Measurements from ENCODE around the gene UNC45B.
"Not testable (repeated sequence)": the region's sequence is repeated elsewhere in the genome, so short reads cannot be mapped to it uniquely, and the experiment has no call there.

Gene UNC45B

GRCh38 chr17:35147375-35147905 is at the start of gene UNC45B:
Gene UNC45B, plus strand, starts transcription at chr17:35147817. Its CDS starts 447 bp downstream, at chr17:35148264.
- no peak for DNase-seq

DNA sequence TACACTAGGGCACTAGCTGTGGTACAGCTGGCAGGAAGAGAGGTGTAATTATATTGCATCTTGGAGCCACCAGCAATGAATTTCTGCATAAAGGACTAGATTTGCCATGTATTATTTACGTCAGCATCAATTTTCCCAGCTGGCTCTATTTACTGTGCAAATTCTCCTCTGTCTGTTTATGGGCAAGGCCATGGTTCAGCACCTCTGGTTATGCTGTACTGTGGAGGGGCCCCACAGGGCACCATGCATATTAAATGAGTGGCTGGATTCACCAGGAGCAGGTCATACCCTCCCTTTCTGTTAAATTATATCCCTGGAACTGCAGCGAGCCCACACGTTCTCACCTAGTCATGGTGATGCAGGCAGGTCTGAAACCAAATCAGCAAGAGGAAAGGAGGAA is 47.7 kb upstream of the UNC45B start:
- DNase-seq, result no peak

DNA sequence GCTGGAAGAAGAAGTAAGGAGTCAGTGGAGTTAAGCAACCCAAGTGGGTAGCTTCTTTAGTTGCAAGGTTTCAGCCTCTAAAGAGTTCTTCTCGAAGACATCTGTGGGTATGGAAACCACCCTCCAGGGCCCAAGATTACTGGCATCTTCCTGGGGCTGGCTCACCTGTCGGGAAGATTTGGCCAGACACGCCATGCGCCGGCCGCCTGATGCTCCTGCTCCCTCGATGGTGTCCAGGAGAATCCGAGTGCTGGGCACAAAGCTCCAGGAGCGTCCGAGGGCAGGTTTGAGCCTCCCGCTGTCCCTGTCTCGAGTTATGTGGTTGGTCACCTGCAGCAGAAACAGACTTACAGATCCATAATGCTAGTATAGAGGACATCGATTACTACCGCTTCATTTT is 46.6 kb upstream of the UNC45B start:
- no peak for DNase-seq

DNA sequence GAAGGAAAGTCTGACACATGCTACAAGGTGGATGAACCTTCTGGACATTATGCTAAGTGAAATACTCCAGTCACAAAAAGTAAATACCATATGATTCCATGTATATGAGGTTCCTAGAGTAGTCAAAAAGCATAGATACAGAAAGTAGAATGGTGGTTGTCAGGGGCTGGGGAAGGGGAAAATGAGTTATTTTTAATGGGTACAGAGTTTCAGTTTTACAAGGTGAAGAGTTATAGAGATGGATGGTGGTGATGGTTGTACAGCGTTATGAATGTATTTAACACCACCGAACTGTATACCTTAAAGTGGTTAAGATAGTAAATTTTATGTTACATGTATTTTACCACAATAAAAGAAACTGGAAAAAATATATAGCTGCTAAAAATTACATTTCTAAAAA is 45.9 kb upstream of the UNC45B start:
- no peak for DNase-seq

DNA sequence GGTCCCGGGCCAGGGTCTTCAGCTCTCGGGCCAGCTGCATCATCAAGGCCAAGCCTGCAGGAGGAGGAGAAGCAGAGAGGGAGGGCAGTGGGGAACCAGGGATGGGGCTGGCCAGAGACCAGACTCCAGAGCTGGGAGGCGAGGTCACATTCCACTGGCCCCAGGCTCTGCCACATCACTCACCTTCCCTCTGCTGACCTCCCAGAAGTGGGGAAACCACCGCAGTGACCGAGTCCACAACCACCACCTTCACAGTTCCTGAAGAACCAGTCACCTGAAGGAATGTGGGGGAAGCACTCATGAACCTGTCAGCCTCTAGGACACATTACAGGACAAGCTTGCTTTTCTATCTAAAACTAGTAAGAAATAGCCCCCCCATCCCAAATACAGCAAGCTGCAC is 44.3 kb upstream of the UNC45B start:
- no peak for DNase-seq

GRCh38 chr17:35104844-35105450 is 42.7 kb upstream of the UNC45B start:
- DNase-seq, result no peak

DNA sequence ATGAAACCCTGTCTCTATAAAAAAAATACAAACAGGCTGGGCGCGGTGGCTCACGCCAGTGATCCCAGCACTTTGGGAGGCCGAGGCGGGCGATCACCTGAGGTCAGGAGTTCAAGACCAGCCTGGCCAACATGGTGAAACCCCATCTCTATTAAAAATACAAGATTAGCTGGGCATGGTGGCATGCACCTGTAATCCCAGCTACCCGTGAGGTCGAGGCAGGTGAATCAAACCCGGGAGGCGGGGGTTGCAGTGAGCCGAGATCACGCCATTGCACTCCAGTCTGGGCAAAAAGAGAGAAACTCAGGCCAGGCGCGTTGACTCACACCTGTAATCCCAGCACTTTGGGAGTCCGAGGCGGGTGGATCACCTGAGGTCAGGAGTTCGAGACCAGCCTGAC is 36.8 kb upstream of the UNC45B start:
- DNase-seq, result not testable (repeated sequence)

- no peak for DNase-seq
Observed at GRCh38 chr17:35116845-35117244, 30.8 kb upstream of the UNC45B start.

- DNase-seq, result no peak
Observed at GRCh38 chr17:35117984-35118383, 29.6 kb upstream of the UNC45B start.

DNA sequence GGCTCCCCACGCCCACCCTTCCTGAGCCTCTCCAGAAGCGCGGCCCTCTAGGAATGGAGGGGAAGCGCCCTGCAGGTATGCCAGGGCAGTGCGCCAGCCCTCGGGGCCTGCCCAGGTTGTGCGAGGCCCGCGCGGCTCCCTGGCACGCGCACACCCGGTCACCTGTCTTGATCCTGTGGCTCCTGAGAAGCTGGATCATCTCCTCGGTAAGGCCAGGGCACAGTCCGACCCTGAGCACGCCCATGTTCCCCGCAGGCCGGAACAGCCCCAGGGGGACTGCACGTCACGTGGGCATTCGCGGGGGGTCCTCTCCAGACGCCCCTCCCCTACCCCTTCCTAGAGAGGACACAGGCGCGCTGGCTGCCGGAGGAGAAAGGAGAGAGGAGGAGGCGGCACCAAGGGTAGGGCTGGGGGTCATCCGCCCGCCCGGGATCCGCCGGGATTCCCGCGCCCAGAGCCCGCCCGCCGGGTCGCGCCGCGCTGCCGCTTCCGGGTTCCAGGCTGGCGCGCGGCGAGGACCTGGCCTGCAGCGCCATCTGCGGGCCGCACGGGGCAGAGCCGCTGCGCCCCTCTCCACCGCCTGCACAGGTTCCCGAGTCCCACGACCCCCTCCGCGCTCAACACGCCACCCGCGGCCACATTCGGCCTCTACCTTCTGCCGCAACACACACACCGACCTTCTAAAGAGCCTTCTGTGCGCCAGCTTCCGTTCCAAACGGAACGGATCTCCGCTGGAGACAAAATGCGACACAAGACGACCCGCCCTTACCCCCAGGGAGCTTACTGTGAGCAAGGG is 28.0 kb upstream of the UNC45B start, which contains the start of gene RAD51D:
Gene RAD51D, minus strand, starts transcription at position 491 of the 796 bp plus-strand sequence. Its CDS starts 247 bp downstream, at position 244.
- DNase-seq, result peak; percentile 85

- DNase-seq, result no peak
Observed at GRCh38 chr17:35121315-35121714, 26.3 kb upstream of the UNC45B start, which contains the start of gene FNDC8. Gene FNDC8, plus strand, starts transcription at chr17:35121615. Its CDS starts 79 bp downstream, at chr17:35121694.

DNA sequence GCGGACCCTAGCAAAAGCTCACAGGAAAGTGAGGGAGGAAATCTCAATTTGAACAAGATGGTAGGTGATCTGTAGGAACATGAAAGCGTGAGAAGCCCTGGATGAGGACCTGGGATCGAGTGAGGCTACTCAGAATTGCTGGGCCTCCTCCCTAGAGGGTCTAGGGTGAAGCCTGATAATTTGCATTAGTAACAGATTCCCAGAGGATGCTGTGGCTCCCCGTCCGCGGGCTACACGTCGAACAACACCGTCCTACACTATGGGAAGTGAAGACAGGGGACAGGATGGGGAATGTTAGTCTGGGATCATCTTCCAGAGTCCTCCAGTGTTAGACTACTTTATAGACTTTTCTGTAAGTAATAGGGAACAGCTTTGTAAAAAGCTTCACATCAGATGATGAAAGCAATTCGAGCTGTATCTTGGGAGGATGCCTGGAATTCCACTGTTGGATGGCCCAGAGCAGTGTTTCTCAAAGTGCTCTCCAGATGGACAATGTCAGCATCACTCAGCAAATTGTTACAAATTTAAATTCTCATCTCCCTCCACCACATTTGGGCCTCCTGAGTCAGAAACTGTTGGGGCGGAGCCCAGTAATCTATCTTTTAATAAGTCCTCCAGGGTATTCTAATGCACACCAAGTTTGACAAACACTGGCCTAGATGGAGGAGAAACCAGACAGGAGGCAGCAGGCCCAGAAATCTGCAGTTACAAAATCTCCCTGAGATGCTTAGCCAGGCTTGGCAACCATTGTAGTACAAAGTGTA is 19.7 kb upstream of the UNC45B start:
- DNase-seq, result no peak

DNA sequence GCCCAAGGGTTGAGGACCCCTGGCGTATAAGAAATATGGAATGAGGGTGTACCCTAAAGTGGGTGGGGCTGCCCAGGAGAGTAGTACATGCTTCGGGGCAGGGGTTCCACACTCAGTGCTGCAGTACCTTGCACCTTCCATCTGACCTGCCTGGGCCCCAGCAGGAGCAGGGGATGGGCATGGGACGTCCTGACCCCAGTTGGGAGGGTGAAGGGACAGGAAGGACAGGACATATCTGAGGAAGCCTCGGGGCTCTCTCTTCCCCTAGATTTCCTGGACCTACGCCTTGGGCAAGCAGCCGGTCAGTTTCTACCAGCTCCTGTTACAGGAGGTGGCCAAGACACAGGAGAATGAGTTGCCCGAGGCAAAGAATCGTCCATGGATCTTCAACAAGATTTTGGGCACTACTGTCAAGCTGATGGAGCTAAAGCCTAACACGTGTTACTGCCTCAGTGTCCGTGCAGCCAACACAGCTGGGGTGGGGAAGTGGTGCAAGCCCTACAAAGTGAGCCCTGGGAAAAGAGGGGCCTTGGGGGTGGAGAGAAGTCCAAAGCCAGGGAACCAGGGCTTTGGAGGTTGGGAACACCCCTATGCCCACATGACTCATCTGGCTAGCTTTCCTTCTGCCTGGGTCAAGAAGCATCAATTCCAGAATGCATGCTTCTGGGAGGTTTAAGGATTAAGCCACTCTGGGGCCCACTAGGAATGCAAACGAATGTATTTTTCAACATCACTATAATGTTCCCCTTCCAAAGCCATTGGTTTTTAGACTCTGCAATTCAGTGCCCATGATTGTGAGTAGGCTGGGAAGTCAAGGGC is 18.3 kb upstream of the UNC45B start:
- DNase-seq, result no peak

GRCh38 chr17:35129973-35130351 is 17.7 kb upstream of the UNC45B start:
- DNase-seq, result no peak

GRCh38 chr17:35130392-35130791 is 17.2 kb upstream of the UNC45B start:
- DNase-seq, result no peak

GRCh38 chr17:35132099-35132498 is 15.5 kb upstream of the UNC45B start:
- DNase-seq, result no peak

DNA sequence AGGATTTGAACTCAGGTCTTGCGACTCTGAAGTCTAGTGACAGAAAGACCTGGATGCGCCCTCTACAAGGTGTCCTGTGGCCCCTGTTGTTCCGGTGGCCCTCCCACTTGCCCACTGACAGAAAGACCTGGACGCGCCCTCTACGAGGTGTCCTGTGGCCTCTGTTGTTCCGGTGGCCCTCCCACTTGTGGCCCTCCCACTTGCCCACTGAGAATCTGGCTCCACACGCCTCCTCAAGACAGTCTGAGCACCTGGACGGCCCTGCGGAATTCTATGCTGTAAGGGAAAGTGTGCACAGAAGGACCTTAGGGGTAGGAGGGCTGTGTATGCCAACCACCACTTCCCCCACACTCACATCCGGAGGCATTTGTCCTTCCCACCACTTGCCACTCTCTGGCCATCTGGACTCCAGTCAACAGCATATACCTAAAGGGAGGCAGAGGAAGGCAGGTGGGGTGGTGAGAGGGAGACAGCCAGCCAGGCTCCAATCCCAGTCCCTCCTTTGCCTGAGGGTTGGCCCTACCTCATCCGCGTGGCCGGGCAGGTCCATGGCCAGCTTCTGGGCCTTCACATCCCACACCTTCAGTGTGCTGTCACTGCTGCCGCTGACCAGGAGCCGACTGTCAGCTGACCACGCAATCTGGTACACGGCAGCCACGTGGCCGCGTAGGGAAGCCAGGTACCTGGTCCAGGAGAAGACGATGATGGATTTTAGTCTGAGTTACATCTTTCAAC is 14.6 kb upstream of the UNC45B start:
- DNase-seq, result no peak

DNA sequence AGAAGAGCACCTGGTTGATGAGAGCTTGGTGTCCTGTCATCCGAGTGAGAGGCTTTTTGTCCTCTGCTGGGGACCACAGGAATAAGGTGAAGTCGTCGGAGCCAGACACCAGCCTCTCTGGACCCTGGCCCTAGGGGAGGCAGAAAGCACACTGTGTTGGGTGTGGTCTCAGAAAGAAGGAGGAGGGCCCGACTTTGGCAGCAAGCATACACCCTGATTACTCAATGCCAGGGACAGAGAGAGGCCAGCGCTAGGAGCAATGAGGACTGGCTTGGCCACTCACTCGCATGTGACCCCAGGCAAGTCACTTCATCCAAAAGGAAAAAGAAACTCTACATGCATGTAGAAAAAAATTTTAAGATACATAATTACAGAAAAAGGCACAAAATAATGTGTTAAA is 12.3 kb upstream of the UNC45B start:
- DNase-seq, result no peak

GRCh38 chr17:35138218-35138617 is 9.4 kb upstream of the UNC45B start:
- no peak for DNase-seq

DNA sequence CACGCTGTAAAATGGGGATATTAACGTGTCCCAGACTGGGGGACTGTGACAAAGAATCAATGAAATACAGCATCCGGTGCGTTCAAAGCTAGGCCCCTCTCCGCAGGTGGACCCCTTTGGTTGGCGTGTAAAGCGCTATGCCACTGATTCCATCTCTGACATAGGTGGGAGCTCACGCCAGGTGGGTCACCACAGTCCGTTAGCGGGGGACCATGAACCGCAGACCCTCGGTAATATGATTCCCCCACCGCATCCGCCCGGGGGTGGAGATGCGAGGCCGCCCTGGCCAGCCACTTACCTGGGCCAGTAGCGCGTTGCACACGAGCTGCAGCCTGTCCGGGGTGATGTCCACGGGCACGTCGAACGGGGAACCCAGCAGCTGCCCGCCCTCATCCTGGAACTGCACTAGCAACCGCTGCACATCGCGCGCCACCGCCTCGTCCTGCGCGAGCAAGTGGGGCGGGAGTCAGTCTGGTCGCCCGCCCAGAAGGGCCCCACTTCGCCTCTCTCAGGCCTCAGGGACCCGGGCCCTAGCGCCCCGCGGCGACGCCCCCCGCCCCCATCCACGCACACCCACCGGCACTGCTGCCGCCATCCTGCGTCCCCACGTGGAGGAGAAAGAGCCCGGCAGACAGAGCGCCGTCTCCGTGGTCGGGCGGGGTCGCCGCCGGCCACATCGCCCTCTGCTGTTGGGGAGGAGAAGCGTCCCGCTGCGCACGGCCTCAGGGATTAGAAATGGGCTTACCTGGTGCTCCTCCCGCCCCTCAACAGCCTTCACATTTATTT is 5.7 kb upstream of the UNC45B start, which contains the start of gene NLE1:
Gene NLE1, minus strand, starts transcription at position 623 of the 786 bp plus-strand sequence. Its CDS starts 28 bp downstream, at position 595.
- peak; percentile 95 for DNase-seq

GRCh38 chr17:35142467-35142796 is 5.2 kb upstream of the UNC45B start:
- no peak for DNase-seq

Data from stimulated activated CD8-positive, alpha-beta memory T cell treated with anti-CD3 and anti-CD28 coated beads, Interleukin-4, amount 100 ng/mL, for 48 hours (primary cell).